ENCODE results near the gene HS3ST3A1.

HS3ST3A1 gene

DNA sequence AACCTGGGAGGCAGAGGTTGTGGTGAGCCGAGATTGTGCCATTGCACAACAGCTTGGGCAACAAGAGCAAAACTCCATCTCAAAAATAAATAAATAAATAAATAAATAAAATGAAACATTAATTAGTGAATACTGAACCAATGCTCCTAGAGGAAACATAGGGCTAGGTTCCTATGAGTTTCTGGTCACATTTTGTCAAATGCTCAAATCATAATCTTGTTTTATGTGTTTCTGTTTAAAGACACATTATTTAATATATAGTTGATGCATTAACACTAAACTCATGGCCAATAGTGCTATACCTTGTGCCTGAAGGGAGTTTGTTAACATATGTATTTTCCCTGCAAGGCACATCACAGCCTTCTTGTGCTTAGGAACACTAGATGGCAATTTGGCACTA is 66.8 kb downstream of the HS3ST3A1 start:
- H3K4me1 ChIP-seq (ENCODE audit: control insufficient read depth, low read depth, low read length) = no peaks in the 10 kb centered on the region
- H3K23ac ChIP-seq (ENCODE audit: low read length) = no peak overlapping the region
- no peak overlapping the region for H3K27ac ChIP-seq (ENCODE audit: low read depth, low read length)
- no peaks in the 10 kb centered on the region for H3K79me2 ChIP-seq (ENCODE audit: control insufficient read depth, insufficient read depth, low read length)
- H2BK15ac ChIP-seq (replicated peaks; ENCODE audit: low read depth) = no peak overlapping the region
- H2BK5ac ChIP-seq (ENCODE audit: low read length) = no peak overlapping the region
- H3K18ac ChIP-seq (ENCODE audit: low read length) = no peak overlapping the region
- DNase-seq = no peak
- no peak overlapping the region for H4K8ac ChIP-seq (ENCODE audit: low read depth, low read length)
- no peak overlapping the region for H3K9ac ChIP-seq (ENCODE audit: low read length)
- H3K4me3 ChIP-seq (ENCODE audit: low read length) = no peak overlapping the region
- H2BK120ac ChIP-seq (ENCODE audit: low read depth, low read length) = no peak overlapping the region
- H4K5ac ChIP-seq (ENCODE audit: low read length) = no peak overlapping the region
- no peak overlapping the region for H3K4ac ChIP-seq (ENCODE audit: low read depth, low read length)
- H3K56ac ChIP-seq (ENCODE audit: low read length) = no peak overlapping the region
- WGBS (ENCODE audit: extremely low coverage, insufficient coverage, low lambda C conversion rate) = no CpG with 5 or more reads among the region's 1 CpG
- no peaks in the 10 kb centered on the region for H3K79me1 ChIP-seq (ENCODE audit: low read length)
- no peaks in the 10 kb centered on the region for H3K36me3 ChIP-seq (ENCODE audit: control insufficient read depth, insufficient read depth, low read length)
- H3K27me3 ChIP-seq (ENCODE audit: insufficient read depth, low read length, poor library complexity) = no peaks in the 10 kb centered on the region
- H3K4me2 ChIP-seq (ENCODE audit: low read length) = no peak overlapping the region
- H2AK5ac ChIP-seq (ENCODE audit: low read length) = no peak overlapping the region

DNA sequence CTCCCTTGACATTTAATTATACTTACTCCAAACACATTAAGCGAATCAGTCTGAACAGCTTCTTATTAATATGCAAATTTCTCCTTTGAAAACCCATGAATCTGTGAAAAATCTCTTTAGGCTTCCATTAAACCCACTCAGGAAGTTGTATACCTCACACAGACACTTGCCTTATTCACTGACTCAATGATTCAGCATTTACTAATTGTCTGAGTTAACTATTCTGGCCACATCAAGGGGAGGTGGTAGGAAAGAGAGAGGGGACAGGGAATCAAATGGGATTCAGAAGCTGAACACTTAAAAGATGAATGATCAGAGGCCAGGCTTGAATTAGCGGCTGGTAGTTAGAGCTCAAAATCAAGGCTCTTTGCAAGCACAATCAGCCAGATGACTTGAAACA is 70.0 kb downstream of the HS3ST3A1 start:
- no CpG with 5 or more reads among the region's 2 CpGs for WGBS (ENCODE audit: extremely low coverage, insufficient coverage, low lambda C conversion rate)
- no peak overlapping the region for H4K8ac ChIP-seq (ENCODE audit: low read depth, low read length)
- no peak overlapping the region for H3K9ac ChIP-seq (ENCODE audit: low read length)
- no peak for DNase-seq
- H2AK5ac ChIP-seq (ENCODE audit: low read length) = no peak overlapping the region
- no peak overlapping the region for H3K23ac ChIP-seq (ENCODE audit: low read length)
- no peaks in the 10 kb centered on the region for H3K79me1 ChIP-seq (ENCODE audit: low read length)
- H3K27ac ChIP-seq (ENCODE audit: low read depth, low read length) = no peak overlapping the region
- no peak overlapping the region for H4K5ac ChIP-seq (ENCODE audit: low read length)
- H3K4me1 ChIP-seq (ENCODE audit: control insufficient read depth, low read depth, low read length) = peaks cover 2% of the 10 kb centered on the region
- no peak overlapping the region for H3K4me2 ChIP-seq (ENCODE audit: low read length)
- H3K4me3 ChIP-seq (ENCODE audit: low read length) = no peak overlapping the region
- no peaks in the 10 kb centered on the region for H3K36me3 ChIP-seq (ENCODE audit: control insufficient read depth, insufficient read depth, low read length)
- no peaks in the 10 kb centered on the region for H3K27me3 ChIP-seq (ENCODE audit: insufficient read depth, low read length, poor library complexity)
- H2BK5ac ChIP-seq (ENCODE audit: low read length) = no peak overlapping the region
- H2BK120ac ChIP-seq (ENCODE audit: low read depth, low read length) = no peak overlapping the region
- H3K4ac ChIP-seq (ENCODE audit: low read depth, low read length) = no peak overlapping the region
- H2BK15ac ChIP-seq (replicated peaks; ENCODE audit: low read depth) = no peak overlapping the region
- no peak overlapping the region for H3K56ac ChIP-seq (ENCODE audit: low read length)
- H3K79me2 ChIP-seq (ENCODE audit: control insufficient read depth, insufficient read depth, low read length) = no peaks in the 10 kb centered on the region
- H3K18ac ChIP-seq (ENCODE audit: low read length) = no peak overlapping the region

DNA sequence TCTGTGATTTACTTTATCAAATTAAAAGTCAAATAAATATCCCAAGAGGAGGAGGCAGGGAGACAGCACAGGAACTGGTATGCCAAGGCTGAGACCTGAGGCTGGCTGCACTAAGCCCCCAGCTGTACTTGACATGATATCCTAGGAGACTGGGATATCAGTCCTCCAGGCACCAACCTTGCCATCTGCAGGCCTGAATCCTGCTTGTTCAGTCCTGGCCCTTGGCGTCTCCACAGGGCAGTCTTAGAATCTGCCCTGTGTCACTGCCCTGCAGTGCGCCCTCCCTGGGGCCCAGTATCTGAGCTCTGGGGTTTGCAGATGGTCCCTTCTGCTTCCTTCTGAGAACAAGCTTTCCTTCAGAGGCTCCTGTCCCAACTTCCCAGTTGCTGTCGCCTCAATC is 75.9 kb downstream of the HS3ST3A1 start:
- no peak overlapping the region for H3K9ac ChIP-seq (ENCODE audit: low read length)
- H3K56ac ChIP-seq (ENCODE audit: low read length) = no peak overlapping the region
- H3K27ac ChIP-seq (ENCODE audit: low read depth, low read length) = no peak overlapping the region
- no peak overlapping the region for H4K5ac ChIP-seq (ENCODE audit: low read length)
- H4K8ac ChIP-seq (ENCODE audit: low read depth, low read length) = no peak overlapping the region
- no peak overlapping the region for H2BK15ac ChIP-seq (replicated peaks; ENCODE audit: low read depth)
- no peak overlapping the region for H3K4me2 ChIP-seq (ENCODE audit: low read length)
- H3K4ac ChIP-seq (ENCODE audit: low read depth, low read length) = no peak overlapping the region
- no peak overlapping the region for H2BK120ac ChIP-seq (ENCODE audit: low read depth, low read length)
- no peaks in the 10 kb centered on the region for H3K36me3 ChIP-seq (ENCODE audit: control insufficient read depth, insufficient read depth, low read length)
- no peaks in the 10 kb centered on the region for H3K79me1 ChIP-seq (ENCODE audit: low read length)
- no peak overlapping the region for H3K4me3 ChIP-seq (ENCODE audit: low read length)
- H3K4me1 ChIP-seq (ENCODE audit: control insufficient read depth, low read depth, low read length) = peaks cover 2% of the 10 kb centered on the region
- no peaks in the 10 kb centered on the region for H3K27me3 ChIP-seq (ENCODE audit: insufficient read depth, low read length, poor library complexity)
- WGBS (ENCODE audit: extremely low coverage, insufficient coverage, low lambda C conversion rate) = no CpG with 5 or more reads among the region's 3 CpGs
- no peak overlapping the region for H2AK5ac ChIP-seq (ENCODE audit: low read length)
- no peak overlapping the region for H2BK5ac ChIP-seq (ENCODE audit: low read length)
- DNase-seq = no peak
- H3K79me2 ChIP-seq (ENCODE audit: control insufficient read depth, insufficient read depth, low read length) = no peaks in the 10 kb centered on the region
- H3K18ac ChIP-seq (ENCODE audit: low read length) = no peak overlapping the region
- H3K23ac ChIP-seq (ENCODE audit: low read length) = no peak overlapping the region

DNA sequence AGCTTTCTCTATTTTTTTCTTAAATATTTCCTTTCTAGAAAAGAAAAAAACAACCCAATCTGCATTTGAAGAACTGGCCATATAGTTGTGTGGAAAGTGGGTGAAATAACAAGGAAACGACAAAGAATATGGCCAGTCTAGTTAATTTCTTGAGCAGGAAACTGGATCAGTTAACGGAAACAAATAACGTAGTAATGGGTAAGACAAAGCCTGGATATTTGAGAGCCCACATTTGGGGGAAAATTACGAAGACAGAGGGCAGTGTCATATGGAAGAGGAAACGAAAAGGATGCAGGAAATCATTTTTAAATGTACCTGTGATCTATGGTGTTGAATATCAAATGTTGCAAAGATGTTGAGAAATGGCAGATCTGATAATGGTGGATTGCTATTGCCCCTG is 78.6 kb downstream of the HS3ST3A1 start:
- no CpG with 5 or more reads among the region's 5 CpGs for WGBS (ENCODE audit: extremely low coverage, insufficient coverage, low lambda C conversion rate)
- Histone ChIP-seq H3K79me1 (ENCODE audit: low read length) (no peaks in the 10 kb centered on the region), H2AK5ac (ENCODE audit: low read length) (no peak overlapping the region)

DNA sequence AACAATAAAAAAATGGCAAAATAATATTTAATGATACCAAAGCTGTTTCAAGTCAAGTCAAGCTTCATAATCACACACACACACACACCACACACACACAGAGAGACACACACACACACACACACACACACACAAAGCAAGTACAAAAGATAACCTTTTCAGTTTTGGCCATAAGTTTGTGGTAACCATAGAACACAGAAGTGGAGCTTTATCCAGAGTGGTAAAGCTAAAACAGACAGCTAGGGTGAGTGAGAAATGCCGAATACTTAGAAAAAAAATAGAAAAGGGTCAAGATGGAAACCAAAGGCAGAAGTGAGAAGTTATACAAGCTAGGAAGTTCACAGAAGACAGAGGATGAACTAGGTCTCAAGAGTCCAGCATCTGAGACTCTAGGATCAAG is 79.0 kb downstream of the HS3ST3A1 start:
- no peak overlapping the region for H4K5ac ChIP-seq (ENCODE audit: low read length)
- H3K56ac ChIP-seq (ENCODE audit: low read length) = no peak overlapping the region
- H3K79me2 ChIP-seq (ENCODE audit: control insufficient read depth, insufficient read depth, low read length) = no peaks in the 10 kb centered on the region
- H3K9ac ChIP-seq (ENCODE audit: low read length) = no peak overlapping the region
- no peak overlapping the region for H2BK120ac ChIP-seq (ENCODE audit: low read depth, low read length)
- no peak overlapping the region for H3K4ac ChIP-seq (ENCODE audit: low read depth, low read length)
- no peak overlapping the region for H2BK15ac ChIP-seq (replicated peaks; ENCODE audit: low read depth)
- H4K8ac ChIP-seq (ENCODE audit: low read depth, low read length) = no peak overlapping the region
- no peak overlapping the region for H3K4me2 ChIP-seq (ENCODE audit: low read length)
- WGBS (ENCODE audit: extremely low coverage, insufficient coverage, low lambda C conversion rate) = no CpG with 5 or more reads among the region's 1 CpG
- H3K79me1 ChIP-seq (ENCODE audit: low read length) = no peaks in the 10 kb centered on the region
- no peak overlapping the region for H3K4me3 ChIP-seq (ENCODE audit: low read length)
- no peak overlapping the region for H3K23ac ChIP-seq (ENCODE audit: low read length)
- no peaks in the 10 kb centered on the region for H3K27me3 ChIP-seq (ENCODE audit: insufficient read depth, low read length, poor library complexity)
- H3K36me3 ChIP-seq (ENCODE audit: control insufficient read depth, insufficient read depth, low read length) = no peaks in the 10 kb centered on the region
- no peak overlapping the region for H2AK5ac ChIP-seq (ENCODE audit: low read length)
- DNase-seq = no peak
- H3K18ac ChIP-seq (ENCODE audit: low read length) = no peak overlapping the region
- H3K27ac ChIP-seq (ENCODE audit: low read depth, low read length) = no peak overlapping the region
- H2BK5ac ChIP-seq (ENCODE audit: low read length) = no peak overlapping the region
- H3K4me1 ChIP-seq (ENCODE audit: control insufficient read depth, low read depth, low read length) = no peaks in the 10 kb centered on the region

More for the DNA sequence above, 78.6 kb downstream of the HS3ST3A1 start:
- no peak overlapping the region for H2BK5ac ChIP-seq (ENCODE audit: low read length)
- no peak overlapping the region for H3K4ac ChIP-seq (ENCODE audit: low read depth, low read length)
- no peak overlapping the region for H3K27ac ChIP-seq (ENCODE audit: low read depth, low read length)
- no peak overlapping the region for H4K8ac ChIP-seq (ENCODE audit: low read depth, low read length)
- no peak overlapping the region for H3K23ac ChIP-seq (ENCODE audit: low read length)
- no peak overlapping the region for H2BK120ac ChIP-seq (ENCODE audit: low read depth, low read length)
- H3K9ac ChIP-seq (ENCODE audit: low read length) = no peak overlapping the region
- no peaks in the 10 kb centered on the region for H3K79me2 ChIP-seq (ENCODE audit: control insufficient read depth, insufficient read depth, low read length)
- no peaks in the 10 kb centered on the region for H3K36me3 ChIP-seq (ENCODE audit: control insufficient read depth, insufficient read depth, low read length)
- H3K4me3 ChIP-seq (ENCODE audit: low read length) = no peak overlapping the region
- no peak overlapping the region for H3K4me2 ChIP-seq (ENCODE audit: low read length)
- H3K18ac ChIP-seq (ENCODE audit: low read length) = no peak overlapping the region
- H4K5ac ChIP-seq (ENCODE audit: low read length) = no peak overlapping the region
- DNase-seq = no peak
- no peaks in the 10 kb centered on the region for H3K27me3 ChIP-seq (ENCODE audit: insufficient read depth, low read length, poor library complexity)
- no peaks in the 10 kb centered on the region for H3K4me1 ChIP-seq (ENCODE audit: control insufficient read depth, low read depth, low read length)
- no peak overlapping the region for H3K56ac ChIP-seq (ENCODE audit: low read length)
- H2BK15ac ChIP-seq (replicated peaks; ENCODE audit: low read depth) = no peak overlapping the region

DNA sequence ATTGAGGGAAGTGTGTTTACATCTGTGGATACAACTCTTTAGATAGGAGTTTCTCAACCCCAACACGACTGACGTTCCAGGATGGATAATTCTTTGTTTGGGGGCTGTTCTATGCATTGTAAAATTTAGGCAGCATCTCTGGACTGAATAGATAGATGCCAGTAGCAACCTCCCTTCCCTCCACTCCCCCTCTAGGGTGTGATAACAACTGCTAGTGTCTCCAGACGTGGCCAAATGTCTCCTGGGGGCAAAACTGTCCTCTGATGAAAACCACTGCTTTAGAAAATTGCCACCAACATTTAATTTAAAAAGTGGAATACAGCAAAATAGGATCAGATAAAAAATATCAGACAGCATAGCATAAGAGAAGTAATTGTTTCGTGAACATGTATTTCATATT is 79.9 kb downstream of the HS3ST3A1 start:
- H2BK15ac ChIP-seq (replicated peaks; ENCODE audit: low read depth) = no peak overlapping the region
- no peak overlapping the region for H3K9ac ChIP-seq (ENCODE audit: low read length)
- H3K23ac ChIP-seq (ENCODE audit: low read length) = no peak overlapping the region
- H3K4me3 ChIP-seq (ENCODE audit: low read length) = no peak overlapping the region
- H2BK120ac ChIP-seq (ENCODE audit: low read depth, low read length) = no peak overlapping the region
- H4K8ac ChIP-seq (ENCODE audit: low read depth, low read length) = no peak overlapping the region
- H2BK5ac ChIP-seq (ENCODE audit: low read length) = no peak overlapping the region
- DNase-seq = no peak
- H3K4me1 ChIP-seq (ENCODE audit: control insufficient read depth, low read depth, low read length) = no peaks in the 10 kb centered on the region
- no peak overlapping the region for H2AK5ac ChIP-seq (ENCODE audit: low read length)
- no peak overlapping the region for H3K56ac ChIP-seq (ENCODE audit: low read length)
- H4K5ac ChIP-seq (ENCODE audit: low read length) = no peak overlapping the region
- H3K18ac ChIP-seq (ENCODE audit: low read length) = no peak overlapping the region
- H3K27ac ChIP-seq (ENCODE audit: low read depth, low read length) = no peak overlapping the region
- no peaks in the 10 kb centered on the region for H3K79me1 ChIP-seq (ENCODE audit: low read length)
- no peaks in the 10 kb centered on the region for H3K27me3 ChIP-seq (ENCODE audit: insufficient read depth, low read length, poor library complexity)
- no peaks in the 10 kb centered on the region for H3K36me3 ChIP-seq (ENCODE audit: control insufficient read depth, insufficient read depth, low read length)
- H3K4ac ChIP-seq (ENCODE audit: low read depth, low read length) = no peak overlapping the region
- no peaks in the 10 kb centered on the region for H3K79me2 ChIP-seq (ENCODE audit: control insufficient read depth, insufficient read depth, low read length)
- no CpG with 5 or more reads among the region's 4 CpGs for WGBS (ENCODE audit: extremely low coverage, insufficient coverage, low lambda C conversion rate)
- H3K4me2 ChIP-seq (ENCODE audit: low read length) = no peak overlapping the region

All from mesendoderm (in vitro differentiated cells).